SH-SY5Y (cell line): ENCODE measurements around the gene LRCH1.

Experiments
- GATA2 ChIP-seq: IDR thresholded peaks from 2 replicates; pipeline ENCODE4 v1.6.1; 2011; ENCODE audit warnings: mild to moderate bottlenecking, low read depth, low read length
- GATA3 ChIP-seq: IDR thresholded peaks from 2 replicates; pipeline ENCODE4 v1.6.1; 2011; ENCODE audit warnings: low read depth, mild to moderate bottlenecking, low read length, moderate library complexity

GRCh38 chr13:46543287-46543686 is 9.7 kb upstream of the LRCH1 start:
- TF ChIP-seq GATA2 (no peak), GATA3 (no peak)
